ELR (cell line): ENCODE measurements around the gene PPA1.
"Not testable (repeated sequence)": the region's sequence is repeated elsewhere in the genome, so short reads cannot be mapped to it uniquely, and the experiment has no call there.

Experiments
- DNase-seq: peaks from one replicate; pipeline ENCODE4 v3.0.0-alpha.2; 2015; ENCODE audit warnings: low read depth

PPA1 gene

GRCh38 chr10:70169011-70169410, 64.2 kb downstream of the PPA1 start:
- no peak for DNase-seq

DNA sequence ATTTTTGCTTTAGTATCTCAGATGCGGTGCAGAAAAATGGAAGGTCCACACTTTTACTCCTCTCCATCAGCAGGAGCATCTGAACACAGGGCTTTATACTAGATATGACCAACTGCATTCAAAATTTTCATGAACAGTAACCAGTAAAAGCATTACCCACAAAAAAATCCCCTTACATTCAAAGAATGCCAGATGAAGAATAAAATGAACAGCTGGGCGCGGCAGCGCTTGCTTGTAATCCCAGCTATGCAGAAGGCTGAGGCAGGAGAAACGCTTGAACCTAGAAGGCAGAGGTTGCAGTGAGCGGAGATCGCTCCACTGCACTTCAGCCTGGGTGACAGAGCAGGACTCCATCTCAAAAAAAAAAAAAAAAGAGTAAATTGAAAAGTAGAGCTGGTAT, 66.0 kb downstream of the PPA1 start:
- no peak for DNase-seq

DNA sequence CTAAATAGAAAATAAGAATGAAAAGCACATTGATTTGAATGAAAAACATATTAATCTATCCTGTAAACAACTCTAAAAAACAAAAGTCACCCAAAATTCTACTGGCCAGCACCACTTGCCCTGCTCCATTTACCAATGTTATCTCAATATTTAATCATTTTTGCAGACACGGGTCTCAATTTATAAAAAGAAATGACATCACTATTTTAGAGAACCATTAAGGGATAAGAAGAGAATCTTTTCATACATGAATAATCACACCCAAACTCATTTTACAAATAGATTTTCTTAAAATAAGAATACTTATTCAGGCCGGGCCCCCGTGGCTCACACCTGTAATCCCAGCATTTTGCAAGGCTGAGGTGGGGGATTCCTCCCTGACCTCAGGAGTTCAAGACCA, 66.8 kb downstream of the PPA1 start:
- DNase-seq: no peak

DNA sequence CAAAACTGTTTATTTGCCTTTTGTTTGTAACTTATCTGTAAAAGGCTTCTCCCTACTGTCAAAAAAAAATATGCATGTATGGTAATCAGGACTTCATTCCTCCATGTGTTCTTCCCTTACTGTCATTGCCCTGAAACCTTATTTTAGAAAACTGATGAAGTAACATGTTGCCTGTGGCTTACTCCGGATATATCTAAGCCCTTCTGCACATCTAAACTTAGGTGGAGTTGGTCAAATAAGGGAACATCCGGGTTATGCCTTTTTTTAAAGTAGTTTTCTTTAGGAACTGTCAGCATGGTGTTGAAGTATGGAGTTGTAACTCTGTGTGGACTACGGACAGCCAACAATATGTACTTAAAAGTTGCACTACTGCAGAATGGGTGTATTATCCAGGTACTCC, 69.1 kb downstream of the PPA1 start:
- DNase-seq: no peak

DNA sequence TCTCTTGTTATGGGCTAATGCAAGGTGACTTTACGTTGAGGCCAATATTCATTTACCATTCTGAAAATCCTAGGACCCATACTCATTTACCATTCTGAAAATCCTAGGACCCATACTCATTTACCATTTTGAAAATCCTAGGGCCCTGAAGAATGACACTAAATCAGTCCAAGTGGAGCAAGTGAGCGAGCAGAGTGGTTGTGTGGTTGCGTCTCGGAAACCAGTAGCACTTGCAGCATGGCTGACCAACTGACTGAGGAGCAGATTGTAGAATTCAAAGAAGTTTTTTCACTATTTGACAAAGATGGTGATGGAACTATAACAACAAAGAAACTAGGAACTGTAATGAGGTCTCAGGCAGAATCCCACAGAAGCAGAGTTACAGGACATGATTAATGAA, 69.8 kb downstream of the PPA1 start:
- DNase-seq: no peak

- DNase-seq: peak; percentile 32
Measured at GRCh38 chr10:70162892-70163201, 70.4 kb downstream of the PPA1 start.

DNA sequence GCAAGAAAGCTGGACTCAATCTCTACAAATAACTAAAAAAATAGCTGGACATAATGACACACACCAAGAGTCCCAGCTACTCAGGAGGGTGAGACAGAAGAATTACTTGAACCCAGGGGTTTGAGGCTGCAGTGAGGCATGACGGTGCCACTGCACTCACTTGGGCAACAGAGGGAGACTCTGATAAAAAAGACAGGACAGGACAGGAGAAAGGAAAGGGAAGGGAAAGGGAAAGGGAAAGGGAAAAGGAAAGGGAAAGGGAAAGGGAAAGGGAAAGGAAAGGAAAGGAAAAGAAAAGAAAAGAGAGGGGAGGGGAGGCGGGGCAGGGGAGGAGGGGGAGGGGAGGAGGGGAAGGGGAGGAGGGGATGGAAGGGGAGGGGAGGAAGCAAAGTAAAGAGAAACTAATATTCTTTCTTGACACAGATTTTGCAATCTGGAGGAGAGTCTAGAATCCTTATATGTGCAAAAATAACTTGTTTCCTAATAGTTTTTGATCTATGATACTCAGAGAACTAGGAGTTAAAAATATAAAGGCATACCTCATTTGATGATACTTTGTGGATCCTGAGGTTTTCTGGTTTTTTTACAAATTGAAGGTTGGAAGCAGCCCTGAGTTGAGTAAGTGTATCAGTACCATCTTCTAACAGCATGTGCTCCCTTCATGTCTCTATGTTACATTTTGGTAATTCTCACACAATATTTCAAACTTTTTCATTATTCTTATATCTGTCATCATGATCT, 70.9 kb downstream of the PPA1 start:
- DNase-seq: peak; percentile 32

DNA sequence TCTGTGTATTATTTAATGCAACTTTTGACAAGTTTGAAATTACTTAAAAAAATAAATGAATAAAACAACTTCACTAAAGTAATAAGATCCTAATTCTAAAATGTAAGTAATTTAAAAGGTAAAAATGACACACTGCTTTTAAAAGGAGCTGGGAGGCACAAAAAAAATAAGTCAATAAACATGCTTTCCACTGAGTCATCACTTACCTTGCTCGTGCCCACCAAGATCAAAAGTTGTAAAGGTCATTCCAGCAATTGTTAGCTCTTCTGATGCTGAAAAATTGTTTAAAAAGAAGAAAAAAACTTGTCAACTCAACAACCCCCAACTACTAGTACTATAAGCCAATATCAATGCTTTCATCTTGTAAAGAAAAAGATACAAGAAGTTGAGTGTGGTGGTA, 72.4 kb downstream of the PPA1 start:
- DNase-seq: no peak

DNA sequence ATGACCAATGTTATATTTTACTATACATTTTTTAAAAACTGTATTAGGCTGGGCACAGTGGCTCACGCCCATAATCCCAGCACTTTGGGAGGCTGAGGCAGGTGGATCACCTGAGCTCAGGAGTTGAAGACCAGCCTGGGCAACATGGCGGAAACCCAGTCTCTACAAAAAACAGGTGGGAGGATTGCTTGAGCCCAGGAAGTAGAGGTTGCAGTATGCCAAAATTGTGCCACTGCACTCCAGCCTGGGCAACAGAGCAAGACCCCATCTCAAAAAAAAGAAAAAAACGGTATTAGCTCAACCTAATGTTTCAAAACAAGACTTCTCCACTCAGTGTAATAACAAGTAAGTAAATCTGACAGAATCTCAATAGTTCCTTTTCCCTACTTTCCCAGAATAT, 73.9 kb downstream of the PPA1 start:
- DNase-seq: not testable (repeated sequence)

GRCh38 chr10:70158113-70158512, 75.1 kb downstream of the PPA1 start:
- DNase-seq: no peak

DNA sequence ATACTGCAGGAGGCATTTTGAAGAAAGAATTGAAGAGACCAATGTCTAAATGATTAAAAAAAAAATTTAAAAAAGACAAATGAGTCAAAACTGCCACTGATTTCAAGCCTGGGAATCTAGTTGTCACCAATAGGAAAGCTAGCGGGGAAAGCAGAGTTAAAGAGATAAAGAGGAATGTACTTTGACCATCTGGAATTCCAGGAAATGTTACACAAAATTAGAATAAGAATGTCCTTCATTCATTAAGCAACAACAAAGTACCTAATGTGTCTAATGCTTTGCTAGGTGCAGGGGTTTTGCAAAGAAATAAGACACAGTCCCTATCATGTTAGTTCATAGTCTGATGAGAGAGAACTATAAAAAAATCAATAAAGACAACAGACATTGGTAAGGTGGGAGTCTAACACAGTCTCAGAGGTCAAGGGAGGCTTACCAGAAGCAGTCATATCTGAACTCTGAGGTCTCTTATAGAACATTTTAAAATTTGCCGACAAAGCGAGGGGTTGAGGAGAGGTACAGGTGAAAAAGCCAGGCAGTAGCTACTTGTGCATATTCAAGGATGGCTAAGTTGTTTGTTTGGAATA, 77.9 kb downstream of the PPA1 start:
- no peak for DNase-seq
